Kidney capillary endothelial cell (primary cell): ENCODE data around the gene NBAS.
"Not testable (repeated sequence)": the region's sequence is repeated elsewhere in the genome, so short reads cannot be mapped to it uniquely, and the experiment has no call there.

ENCODE experiments used
- DNase-seq: peaks from one replicate; pipeline ENCODE4 v3.0.0-alpha.2; 2018; ENCODE audit warnings: low spot score

Gene NBAS

GRCh38 chr2:15359716-15360531 is 201.2 kb downstream of the NBAS start:
- peak; percentile 91 for DNase-seq

DNA sequence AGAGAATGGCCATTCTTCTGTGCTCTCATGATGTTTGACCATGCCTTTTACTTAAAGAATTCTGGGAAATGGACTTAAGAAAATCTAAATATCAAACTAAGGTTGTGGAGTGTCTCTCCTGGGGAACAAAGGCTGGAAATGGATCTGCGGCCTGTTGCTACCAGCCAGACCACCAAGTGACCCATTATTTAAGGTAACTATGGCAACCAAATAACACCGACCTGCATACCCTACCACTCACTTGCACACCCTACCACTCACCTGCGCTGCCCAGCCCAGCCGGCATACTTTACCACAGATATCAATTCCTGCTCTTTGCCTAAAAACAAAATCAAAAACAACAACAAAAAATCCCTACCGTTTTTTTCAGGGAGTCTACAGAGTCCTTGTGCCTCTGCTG is 203.2 kb downstream of the NBAS start:
- DNase-seq, result no peak

DNA sequence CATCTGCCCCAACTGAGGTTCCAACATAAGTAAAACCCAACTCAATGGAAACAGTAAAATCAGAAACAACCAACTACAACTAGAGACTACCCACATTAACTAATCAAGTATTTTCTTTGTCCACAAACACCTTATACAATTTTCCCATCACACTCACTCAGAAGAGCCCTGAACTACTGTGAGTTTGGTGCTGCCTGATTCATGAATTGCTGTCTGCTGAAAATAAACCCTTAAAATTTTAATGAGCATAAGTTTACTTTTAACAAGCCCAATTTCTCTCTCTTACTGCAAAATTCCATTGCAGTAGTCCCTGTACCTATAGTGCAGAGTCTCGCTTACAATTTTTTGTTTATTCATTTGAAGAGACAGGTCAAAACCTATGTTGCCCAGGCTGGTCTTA is 203.9 kb downstream of the NBAS start:
- DNase-seq, result no peak

DNA sequence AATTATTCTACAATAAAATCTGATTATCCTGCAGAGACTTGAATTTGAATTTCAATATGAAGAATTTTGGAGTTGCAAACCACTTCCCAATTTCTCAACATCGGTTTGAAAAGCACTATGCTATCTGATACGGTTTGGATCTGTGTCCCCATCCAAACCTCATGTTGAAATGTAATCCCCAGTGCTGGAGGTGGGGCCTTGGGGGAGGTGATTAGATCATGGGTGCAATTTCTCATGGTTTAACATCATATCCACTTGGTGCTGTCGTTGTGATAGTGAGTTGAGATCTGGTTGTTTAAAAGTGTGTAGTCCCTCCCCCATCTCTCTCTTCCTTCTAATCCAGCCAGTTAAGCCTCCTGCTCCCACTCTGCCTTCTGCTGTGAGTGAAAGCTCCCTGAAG is 205.7 kb downstream of the NBAS start:
- DNase-seq, result no peak

DNA sequence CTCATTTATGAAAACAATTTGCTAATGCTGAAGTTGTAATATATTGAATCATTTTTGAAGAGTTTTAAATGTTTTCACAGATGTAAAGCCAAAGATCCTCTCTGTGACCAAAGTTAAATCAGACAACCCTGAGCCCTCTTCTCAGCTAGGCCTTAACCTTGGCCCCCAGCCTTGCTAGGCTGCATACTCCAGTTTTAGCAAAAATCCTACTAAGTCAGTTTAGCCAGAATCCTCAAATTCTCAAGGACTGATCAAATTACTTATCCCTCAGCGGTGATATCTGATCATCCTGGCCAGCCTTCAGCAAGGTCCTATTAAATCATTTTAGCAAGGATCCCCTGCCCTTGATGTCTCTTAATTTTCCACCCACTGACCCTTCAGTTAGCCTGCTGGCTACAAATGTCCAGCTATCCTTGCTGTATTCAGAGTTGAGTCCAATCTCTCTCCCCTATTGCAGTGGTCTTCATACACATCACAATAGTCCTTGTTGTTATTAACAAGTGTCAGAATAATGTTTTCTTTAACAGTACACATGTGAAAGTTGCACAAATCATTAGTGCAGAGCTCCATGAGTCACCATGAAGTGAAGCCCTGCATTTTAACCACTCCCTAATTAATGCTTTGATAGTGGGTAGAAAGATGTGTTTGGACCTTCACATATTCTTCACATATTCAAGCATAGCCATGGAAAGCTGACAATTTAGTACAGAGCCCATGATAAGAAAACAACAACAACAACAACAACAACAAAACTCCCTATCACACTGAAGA is 206.4 kb downstream of the NBAS start:
- no peak for DNase-seq

- DNase-seq, result no peak
Measured at GRCh38 chr2:15352363-15352762, 208.8 kb downstream of the NBAS start.

DNA sequence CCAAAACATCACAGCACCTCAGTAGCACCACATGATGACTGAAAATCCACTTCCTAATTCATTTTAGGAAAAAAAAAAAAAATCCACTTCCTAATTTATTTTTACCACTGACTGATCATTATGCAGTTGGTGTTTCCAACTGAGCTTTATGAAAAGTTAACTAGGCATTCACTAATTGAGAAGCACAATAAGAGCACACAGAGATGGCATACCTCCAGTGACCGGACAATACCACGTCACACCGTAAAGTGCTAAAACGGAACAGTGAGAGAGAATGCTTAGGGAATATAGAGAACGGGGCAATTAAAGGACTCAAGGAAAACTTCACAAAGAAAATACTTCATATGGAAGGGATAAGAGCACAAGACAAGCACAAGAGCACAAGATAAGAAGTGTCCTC is 212.5 kb downstream of the NBAS start:
- no peak for DNase-seq

- no peak for DNase-seq
Measured at GRCh38 chr2:15348045-15348444, 213.1 kb downstream of the NBAS start.

DNA sequence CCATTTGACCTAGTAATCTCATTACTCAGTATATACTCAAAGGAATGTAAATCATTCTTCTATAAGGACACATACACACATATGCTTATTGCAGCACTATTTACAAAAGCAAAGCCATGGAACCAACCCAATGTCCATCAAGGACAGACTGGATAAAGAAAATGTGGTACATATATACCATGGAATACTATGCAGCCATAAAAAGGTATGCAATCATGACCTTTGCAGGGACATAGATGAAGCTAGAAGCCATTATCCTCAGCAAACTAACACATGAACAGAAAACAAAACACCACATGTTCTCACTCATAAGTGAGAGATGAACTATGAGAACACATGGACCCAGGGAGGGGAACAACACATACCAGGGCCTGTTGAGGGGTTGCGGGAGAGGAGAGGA is 214.5 kb downstream of the NBAS start:
- no peak for DNase-seq

DNA sequence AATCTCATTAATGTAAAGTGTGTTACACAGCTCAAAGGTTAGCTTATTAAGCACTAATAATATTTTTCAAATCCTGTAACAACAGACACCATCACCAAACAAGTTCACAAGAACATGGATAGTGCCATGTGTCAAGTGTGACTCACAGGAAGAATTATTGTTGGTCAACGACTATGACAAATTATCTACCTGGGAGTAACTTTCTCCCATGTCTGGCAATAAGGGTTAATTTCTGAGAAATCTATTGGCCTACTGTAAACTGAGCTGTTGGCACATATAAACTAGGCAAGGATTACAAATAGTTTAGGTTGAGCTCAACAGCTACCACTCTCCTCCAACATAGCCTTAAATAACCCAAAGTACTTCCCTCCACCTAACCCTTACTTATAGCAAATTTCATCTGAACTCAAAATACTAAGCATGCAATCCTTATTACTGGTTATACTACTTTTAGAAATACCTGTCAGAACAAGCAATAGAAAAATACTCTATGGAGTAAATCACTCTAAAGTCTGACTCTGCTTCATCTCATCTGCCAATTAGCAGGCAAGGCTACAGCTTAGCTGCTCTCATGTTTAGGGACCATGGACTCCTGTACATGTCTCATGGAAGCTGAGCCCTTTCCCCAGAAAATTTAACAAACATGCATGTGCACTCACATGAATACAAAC is 223.0 kb downstream of the NBAS start:
- DNase-seq, result peak; percentile 55

DNA sequence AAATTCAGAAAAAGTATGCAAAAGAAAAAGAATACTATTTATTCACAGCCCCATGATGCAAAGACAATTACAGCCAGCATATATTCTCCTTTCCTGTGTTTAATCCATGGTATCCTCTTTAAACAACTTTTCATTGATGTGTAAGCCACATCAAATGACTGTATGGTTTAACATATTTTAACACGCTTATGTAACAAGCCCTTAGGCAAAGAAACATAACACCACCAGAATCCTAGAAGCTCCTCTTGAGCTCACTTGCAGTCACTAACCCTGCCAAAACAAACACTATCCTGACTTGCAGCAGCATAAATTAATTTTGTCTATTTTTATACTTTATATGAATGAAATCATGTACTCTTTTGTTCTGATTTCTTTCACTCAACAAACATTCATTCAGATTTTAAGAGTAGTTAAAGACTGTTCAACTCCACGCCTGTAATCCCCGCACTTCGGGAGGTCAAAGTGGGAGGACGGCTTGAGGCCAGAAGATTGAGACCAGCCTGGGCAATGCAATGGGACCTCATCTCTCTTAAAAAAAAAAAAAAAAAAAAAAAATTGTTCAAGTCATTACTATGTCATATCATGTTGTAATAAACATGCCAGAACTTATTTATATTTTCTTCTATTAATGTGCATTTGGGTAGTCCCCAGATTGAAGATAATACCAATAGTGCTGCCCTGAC is 226.3 kb downstream of the NBAS start:
- no peak for DNase-seq

- DNase-seq, result no peak
Measured at GRCh38 chr2:15331787-15332186, 229.3 kb downstream of the NBAS start.

DNA sequence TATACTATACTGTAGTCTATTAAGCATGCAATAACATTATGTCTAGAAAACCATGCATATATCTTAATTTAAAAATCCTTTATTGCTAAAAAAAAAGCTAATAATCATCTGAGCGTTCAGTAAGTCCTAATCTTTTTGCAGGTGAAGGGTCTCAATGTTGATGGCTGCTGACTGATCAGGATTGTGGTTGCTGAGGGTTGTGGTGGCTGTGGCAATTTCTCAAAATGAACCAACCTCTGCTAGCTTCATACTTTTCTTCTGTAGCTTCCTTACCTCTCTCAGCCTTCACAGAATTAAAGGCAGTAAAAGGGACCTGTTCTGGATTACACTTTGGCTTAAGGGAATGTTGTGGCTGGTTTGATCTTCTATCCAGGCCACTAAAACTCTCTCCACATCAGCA is 235.8 kb downstream of the NBAS start:
- no peak for DNase-seq

- no peak for DNase-seq
Measured at GRCh38 chr2:15323227-15323626, 237.9 kb downstream of the NBAS start.

GRCh38 chr2:15321481-15321880 is 239.7 kb downstream of the NBAS start:
- DNase-seq, result not testable (repeated sequence)

DNA sequence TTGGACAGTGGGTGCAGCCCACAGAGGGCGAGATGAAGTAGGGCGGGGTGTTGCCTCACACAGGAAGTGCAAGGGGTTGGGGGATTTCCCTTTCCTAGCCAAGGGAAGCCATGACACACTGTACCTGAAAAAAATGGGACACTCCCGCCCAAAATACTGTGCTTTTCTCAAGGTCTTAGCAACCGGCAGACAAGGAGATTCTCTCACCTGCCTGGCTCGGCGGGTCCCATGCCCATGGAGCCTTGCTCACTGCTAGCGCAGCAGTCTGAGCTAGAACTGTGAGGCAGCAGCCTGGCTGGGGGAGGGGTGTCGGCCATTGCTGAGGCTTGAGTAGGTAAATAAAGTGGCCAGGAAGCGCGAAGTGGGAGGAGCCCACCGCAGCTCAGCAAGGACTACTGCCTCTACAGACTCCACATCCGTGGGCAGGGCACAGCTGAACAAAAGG is 244.7 kb downstream of the NBAS start:
- DNase-seq, result no peak

DNA sequence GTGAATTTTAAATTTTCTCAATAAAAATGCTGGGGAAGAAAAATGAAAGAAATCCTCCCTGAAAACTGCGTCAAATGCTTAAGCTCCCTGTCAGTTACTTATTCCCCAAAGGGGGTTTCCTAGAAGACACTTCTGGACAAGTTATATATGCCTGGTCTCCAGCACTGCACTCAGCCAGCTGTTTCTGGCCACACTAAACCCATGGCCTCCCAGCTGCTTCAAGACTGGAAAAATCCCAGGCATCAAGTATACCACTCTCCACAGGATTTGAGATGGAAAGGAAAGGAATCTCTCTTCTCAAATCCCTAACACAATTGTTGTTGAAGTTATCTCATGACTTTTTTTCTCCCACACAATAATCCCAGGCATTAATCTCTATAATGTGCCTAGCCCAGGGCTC is 245.7 kb downstream of the NBAS start:
- no peak for DNase-seq

GRCh38 chr2:15313657-15314056 is 247.5 kb downstream of the NBAS start:
- no peak for DNase-seq

DNA sequence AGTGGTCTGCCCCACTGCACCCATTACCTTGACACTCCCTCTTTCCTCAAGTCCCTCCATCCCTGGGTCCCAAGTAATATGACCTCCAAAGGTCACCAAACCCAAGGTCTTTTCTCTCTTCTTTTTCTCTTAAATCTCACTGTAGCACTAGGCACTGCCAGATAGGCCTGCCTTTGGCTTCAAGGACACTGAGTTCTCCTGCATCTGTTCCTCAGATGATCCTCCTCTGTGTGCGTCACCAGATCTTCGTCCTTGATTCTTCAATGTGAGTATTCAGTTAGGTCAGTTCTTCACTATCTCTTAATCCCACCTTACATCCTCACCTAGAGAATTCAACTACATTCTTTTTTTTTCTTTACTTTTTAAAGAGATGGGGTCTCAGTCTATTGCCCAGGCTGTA is 249.2 kb downstream of the NBAS start:
- no peak for DNase-seq

GRCh38 chr2:15311201-15311907 is 249.8 kb downstream of the NBAS start:
- DNase-seq, result no peak

DNA sequence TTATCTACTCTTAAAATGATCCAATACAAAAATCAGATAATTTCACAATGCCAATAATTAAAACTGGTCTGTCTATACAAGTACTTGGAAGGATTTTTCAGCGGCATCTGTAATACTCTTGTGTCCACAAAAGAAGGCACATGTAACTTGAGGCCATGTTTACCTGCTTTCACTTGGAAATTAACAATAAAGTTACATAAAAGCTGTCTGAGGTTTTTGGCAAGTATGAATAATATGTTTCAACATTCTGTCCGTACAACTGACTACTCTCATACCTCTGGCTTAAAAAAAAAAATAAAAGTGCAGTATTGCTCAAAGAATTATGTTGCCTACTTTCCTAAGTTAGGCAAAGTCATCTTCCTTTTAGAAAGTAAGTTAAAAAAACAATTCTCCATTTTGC is 253.6 kb downstream of the NBAS start:
- no peak for DNase-seq

GRCh38 chr2:15306706-15307105 is 254.4 kb downstream of the NBAS start:
- DNase-seq, result no peak
